Skeletal muscle tissue (tissue), 2 donors: ENCODE results near the gene VGLL1. TPM values are rescaled to one million over a fixed set of nuclear protein-coding genes. Genes with fewer than 3 reads are reported as not detected.

Experiments used
- small RNA-seq: library from RNA; depleted of rRNA; stranded (forward); fragments of <200 nt; gene quantifications from one replicate; pipeline ENCODE3, GENCODE V24; 2014
- total RNA-seq: library from RNA; depleted of rRNA; stranded (reverse); fragments of >200 nt; gene quantifications from one replicate; pipeline ENCODE4 v1.2.3, GENCODE V29; 2014

VGLL1 gene
- total RNA-seq, 1 donor from 2014 or later: not detected

Small RNA genes lying within 50 kb of the gene (small RNA-seq; reads per million reads assigned to genes)
- gene MIR934: 0.16 reads per million
- gene RF00019: not detected
- gene RNU6-320P: not detected

Other genes starting within 250 kb of the VGLL1 start
- gene ADGRG4, start 231.3 kb upstream of the VGLL1 start, total RNA-seq: under 0.01 TPM
- gene BRS3, start 44.3 kb upstream of the VGLL1 start, total RNA-seq: not detected
- 45.9 TPM for gene HTATSF1, start 34.6 kb upstream of the VGLL1 start, total RNA-seq
- gene CD40LG, start 115.9 kb downstream of the VGLL1 start, total RNA-seq: not detected
- gene ARHGEF6, start 248.7 kb downstream of the VGLL1 start, total RNA-seq: 25.6 TPM